Lower leg skin (tissue), 3 donors: Measurements from ENCODE around the gene TNPO3.

ENCODE experiments used
- POLR2A ChIP-seq, 2 donors: fragments of 450-650 bp; IDR thresholded peaks; one replicate each; pipeline ENCODE4 v1.6.1; 2016 to 2017; ENCODE audit warnings: antibody characterized with exemption in 2 of 2, mild to moderate bottlenecking in 1 of 2, moderate library complexity in 1 of 2
- TF ChIP-seq, protein P1 (sequence below), 3 donors: fragments of 450-650 bp; IDR thresholded peaks; one replicate each; pipeline ENCODE4 v1.5.1; 2016; ENCODE audit warnings: antibody characterized with exemption in 3 of 3, mild to moderate bottlenecking in 3 of 3, moderate library complexity in 2 of 3

GRCh38 chr7:128944487-128945236, 110.2 kb downstream of the TNPO3 start:
- TF ChIP-seq, protein P1, sequence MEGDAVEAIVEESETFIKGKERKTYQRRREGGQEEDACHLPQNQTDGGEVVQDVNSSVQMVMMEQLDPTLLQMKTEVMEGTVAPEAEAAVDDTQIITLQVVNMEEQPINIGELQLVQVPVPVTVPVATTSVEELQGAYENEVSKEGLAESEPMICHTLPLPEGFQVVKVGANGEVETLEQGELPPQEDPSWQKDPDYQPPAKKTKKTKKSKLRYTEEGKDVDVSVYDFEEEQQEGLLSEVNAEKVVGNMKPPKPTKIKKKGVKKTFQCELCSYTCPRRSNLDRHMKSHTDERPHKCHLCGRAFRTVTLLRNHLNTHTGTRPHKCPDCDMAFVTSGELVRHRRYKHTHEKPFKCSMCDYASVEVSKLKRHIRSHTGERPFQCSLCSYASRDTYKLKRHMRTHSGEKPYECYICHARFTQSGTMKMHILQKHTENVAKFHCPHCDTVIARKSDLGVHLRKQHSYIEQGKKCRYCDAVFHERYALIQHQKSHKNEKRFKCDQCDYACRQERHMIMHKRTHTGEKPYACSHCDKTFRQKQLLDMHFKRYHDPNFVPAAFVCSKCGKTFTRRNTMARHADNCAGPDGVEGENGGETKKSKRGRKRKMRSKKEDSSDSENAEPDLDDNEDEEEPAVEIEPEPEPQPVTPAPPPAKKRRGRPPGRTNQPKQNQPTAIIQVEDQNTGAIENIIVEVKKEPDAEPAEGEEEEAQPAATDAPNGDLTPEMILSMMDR (IDR thresholded peaks at IDR 0.05): no peak
- TF ChIP-seq POLR2A (IDR thresholded peaks at IDR 0.05): no peak
